SK-N-SH (cell line): ENCODE measurements around the gene ITM2C. TPM values are rescaled to one million over a fixed set of nuclear protein-coding genes. Genes with fewer than 3 reads are reported as not detected.

Experiments used
- CTCF ChIA-PET: fragments of 300-600, 350-600 bp; formaldehyde crosslinking; extraction: SDS; loops from one replicate; lab custom pipeline; 2021; lab: Yijun Ruan, JAX
- POLR2A ChIA-PET: fragments of 350-600 bp; sonication (Branson Sonifier 250); formaldehyde crosslinking; extraction: SDS; loops from one replicate; lab custom pipeline; 2020; ENCODE audit warnings: antibody characterized with exemption, inconsistent platforms; lab: Yijun Ruan, JAX
- DNase-seq: peaks from one replicate; pipeline ENCODE4 v3.0.0; 2012
- H2AFZ ChIP-seq: fragments of 200-600 bp; sonication (generic); 2 replicates; pipeline ENCODE4 v1.8.1; 2016; ENCODE audit warnings: antibody characterized with exemption, mild to moderate bottlenecking, low read depth
- H3F3A ChIP-seq: fragments of 200-600 bp; sonication (generic); replicated peaks from 2 replicates; pipeline ENCODE3; 2016; ENCODE audit warnings: antibody characterized with exemption, mild to moderate bottlenecking; ENCODE audit not compliant: insufficient read depth
- H3K27ac ChIP-seq, 2 experiments: fragments of 200-500 bp in 1 of 2; fragments of 200-600 bp in 1 of 2; sonication (Bioruptor generic) in 1 of 2; sonication (generic), shearing (Covaris generic) in 1 of 2; 2 replicates each; pipeline versions ENCODE4 v1.5.1 to v1.6.1; 2014 to 2016; ENCODE audit warnings: low read depth in 2 of 2, inconsistent platforms in 1 of 2, low read length in 1 of 2, mild to moderate bottlenecking in 1 of 2, mixed read lengths in 1 of 2
- H3K27me3 ChIP-seq: fragments of 200-600 bp; sonication (generic), shearing (Covaris generic); 2 replicates; pipeline ENCODE4 v1.6.1; 2016; ENCODE audit warnings: mixed run types; ENCODE audit not compliant: insufficient read depth
- H3K36me3 ChIP-seq, 2 experiments: fragments of 200-500 bp in 1 of 2; fragments of 200-600 bp in 1 of 2; sonication (Bioruptor generic) in 1 of 2; sonication (generic) in 1 of 2; replicated peaks in 1 of 2; 2 replicates each; pipeline versions ENCODE3 to v1.5.1; 2014 to 2016; ENCODE audit warnings: low read length in 1 of 2, mild to moderate bottlenecking in 1 of 2; ENCODE audit not compliant: insufficient read depth in 2 of 2, control insufficient read depth in 1 of 2
- H3K4me1 ChIP-seq, 2 experiments: fragments of 200-500 bp in 1 of 2; fragments of 200-600 bp in 1 of 2; sonication (Bioruptor generic) in 1 of 2; sonication (generic), shearing (Covaris generic) in 1 of 2; 2 replicates each; pipeline versions ENCODE4 v1.5.1 to v1.6.1; 2014 to 2016; ENCODE audit warnings: low read depth in 1 of 2, low read length in 1 of 2, mixed run types in 1 of 2; ENCODE audit not compliant: insufficient read depth in 2 of 2, control insufficient read depth in 1 of 2
- H3K4me2 ChIP-seq: fragments of 200-600 bp; sonication (generic), shearing (Covaris generic); 2 replicates; pipeline ENCODE4 v1.6.1; 2017; ENCODE audit warnings: mixed run types
- H3K4me3 ChIP-seq, 2 experiments: fragments of 200-500 bp in 1 of 2; fragments of 200-600 bp in 1 of 2; sonication (Bioruptor generic) in 1 of 2; sonication (generic), shearing (Covaris generic) in 1 of 2; 2 replicates each; pipeline versions ENCODE4 v1.5.1 to v1.8.1; 2014 to 2016; ENCODE audit warnings: low read depth in 2 of 2, inconsistent platforms in 1 of 2, low read length in 1 of 2, mild to moderate bottlenecking in 1 of 2, mixed read lengths in 1 of 2, moderate library complexity in 1 of 2
- H3K79me2 ChIP-seq: fragments of 200-600 bp; sonication (generic); 2 replicates; pipeline ENCODE4 v1.8.1; 2017; ENCODE audit warnings: mild to moderate bottlenecking; ENCODE audit not compliant: insufficient read depth
- H3K9ac ChIP-seq: fragments of 200-600 bp; sonication (generic); 2 replicates; pipeline ENCODE4 v1.6.1; 2017; ENCODE audit warnings: mixed run types
- H3K9me2 ChIP-seq: fragments of 200-600 bp; sonication (generic); 2 replicates; pipeline ENCODE4 v1.6.1; 2017; ENCODE audit warnings: mixed run types
- H3K9me3 ChIP-seq: fragments of 200-600 bp; sonication (generic); 2 replicates; pipeline ENCODE4 v1.6.1; 2017; ENCODE audit warnings: mixed run types, mild to moderate bottlenecking, moderate library complexity
- H4K20me1 ChIP-seq: fragments of 200-600 bp; sonication (generic); 2 replicates; pipeline ENCODE4 v1.6.1; 2017; ENCODE audit warnings: mild to moderate bottlenecking, mixed run types; ENCODE audit not compliant: insufficient read depth
- EP300 ChIP-seq, 2 experiments: IDR thresholded peaks; 2 replicates each; pipeline versions ENCODE4 v1.4.0 to v1.6.1; 2012; ENCODE audit warnings: borderline replicate concordance in 1 of 2, low read depth in 1 of 2, low read length in 1 of 2
- FOSL2 ChIP-seq: IDR thresholded peaks from 2 replicates; pipeline ENCODE4 v1.4.0; 2012; ENCODE audit warnings: low read depth, mild to moderate bottlenecking, moderate library complexity, borderline replicate concordance
- FOXJ3 ChIP-seq: sonication (generic); formaldehyde crosslinking; IDR thresholded peaks from 2 replicates; pipeline ENCODE4 v1.5.1; 2020; ENCODE audit warnings: mild to moderate bottlenecking, missing genetic modification reagents
- JUND ChIP-seq: IDR thresholded peaks from 2 replicates; pipeline ENCODE4 v1.4.0; 2012
- MEF2A ChIP-seq: IDR thresholded peaks from 2 replicates; pipeline ENCODE4 v1.4.0; 2012; ENCODE audit warnings: low read depth, borderline replicate concordance
- NFIC ChIP-seq: IDR thresholded peaks from 2 replicates; pipeline ENCODE4 v1.4.0; 2012; ENCODE audit warnings: borderline replicate concordance
- RCOR1 ChIP-seq: fragments of 150-350 bp; IDR thresholded peaks from 2 replicates; pipeline ENCODE4 v1.6.1; 2017; ENCODE audit warnings: antibody characterized with exemption, low read length
- SIN3A ChIP-seq: IDR thresholded peaks from 2 replicates; pipeline ENCODE4 v1.6.1; 2012; ENCODE audit warnings: low read depth, mild to moderate bottlenecking, low read length, moderate library complexity, borderline replicate concordance
- TCF12 ChIP-seq: IDR thresholded peaks from 2 replicates; pipeline ENCODE4 v1.4.0; 2012
- YY1 ChIP-seq: IDR thresholded peaks from 2 replicates; pipeline ENCODE4 v1.4.0; 2012; ENCODE audit warnings: low read depth, mild to moderate bottlenecking
- WGBS: methylation state at CpG from one replicate; pipeline ENCODE4 v1.1.6; 2017; ENCODE audit warnings: low lambda C conversion rate; 5-methylcytosine and 5-hydroxymethylcytosine counted together
- polyA plus RNA-seq, 3 experiments: library from polyadenylated mRNA; depleted of rRNA; stranded (reverse); fragments of >200 nt; gene quantifications; 2 replicates each; pipeline ENCODE4 v1.2.3, GENCODE V29; 2012
- TF ChIP-seq, protein P1 (sequence below): fragments of 200-600 bp; sonication (generic); IDR thresholded peaks from 2 replicates; pipeline ENCODE4 v1.6.1; 2017; ENCODE audit warnings: antibody characterized with exemption, mild to moderate bottlenecking, moderate library complexity
- TF ChIP-seq, protein P2 (sequence below): fragments of 150-350 bp; IDR thresholded peaks from 2 replicates; pipeline ENCODE4 v1.6.1; 2016; ENCODE audit warnings: mild to moderate bottlenecking, low read depth, low read length
- TF ChIP-seq, protein P3 (sequence below): IDR thresholded peaks from 2 replicates; pipeline ENCODE4; 2012
- TF ChIP-seq, protein P4 (sequence below): fragments of 150-350 bp; IDR thresholded peaks from 2 replicates; pipeline ENCODE4 v1.6.1; 2017; ENCODE audit warnings: antibody characterized with exemption, low read length, low read depth, borderline replicate concordance
- TF ChIP-seq, protein P5 (sequence below): IDR thresholded peaks from 2 replicates; pipeline ENCODE4 v1.4.0; 2012; ENCODE audit warnings: low read depth
- TF ChIP-seq, protein P6 (sequence below): IDR thresholded peaks from 2 replicates; pipeline ENCODE4 v1.6.1; 2012; ENCODE audit warnings: mild to moderate bottlenecking, low read depth, low read length, moderate library complexity

ITM2C gene
- polyA plus RNA-seq, 1 of the 3 experiments (the other 2 are of a cell fraction) = 288 TPM

DNA sequence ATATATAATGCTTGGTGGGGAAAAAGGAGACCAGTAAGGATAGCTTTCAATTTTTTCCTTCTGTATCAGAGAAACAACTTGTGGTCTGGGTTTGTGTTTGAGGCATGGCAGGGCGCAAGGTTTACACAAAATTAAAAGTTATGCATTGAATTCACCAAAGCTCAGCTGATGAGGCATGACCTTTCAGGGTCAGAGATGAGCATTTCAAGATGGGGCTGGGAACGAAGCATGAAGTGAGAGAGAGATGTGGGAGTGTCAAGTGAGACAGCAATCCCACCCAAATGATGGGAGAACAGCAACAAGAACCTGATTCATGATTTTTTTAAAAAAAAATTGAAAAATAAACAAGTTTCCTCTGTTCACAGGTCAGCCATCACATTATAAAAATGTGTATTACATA is 55.4 kb downstream of the ITM2C start:
- H3K9ac ChIP-seq = no peak overlapping the region
- no peaks in the 10 kb centered on the region for H3K4me1 ChIP-seq
- no peak for DNase-seq
- no peaks in the 10 kb centered on the region for H3K79me2 ChIP-seq
- H3K27me3 ChIP-seq = peaks cover 4% of the 10 kb centered on the region; the same call in 1 of the 2 replicates
- no peak overlapping the region for H3K4me2 ChIP-seq
- no peaks in the 10 kb centered on the region for H3K9me2 ChIP-seq
- H3K4me3 ChIP-seq = no peak overlapping the region
- no peak overlapping the region for H3K27ac ChIP-seq
- ChIA-PET POLR2A (no interaction called here), CTCF (interaction anchor here (0.6 to 1.6 kb wide), 3 partner anchors 67 to 97 kb away, joined by 3 to 6 read pairs (median 6); no protein-coding TSS in a partner anchor)
- WGBS = 43% methylated on average over 2 of the region's 2 CpGs
- no peaks in the 10 kb centered on the region for H3K9me3 ChIP-seq
- H3F3A ChIP-seq = no peaks in the 10 kb centered on the region
- H3K36me3 ChIP-seq = no peaks in the 10 kb centered on the region
- H2AFZ ChIP-seq = no peak overlapping the region
- TF ChIP-seq SIN3A = no peak
- no peak for TF ChIP-seq NFIC
- TF ChIP-seq, protein P1, sequence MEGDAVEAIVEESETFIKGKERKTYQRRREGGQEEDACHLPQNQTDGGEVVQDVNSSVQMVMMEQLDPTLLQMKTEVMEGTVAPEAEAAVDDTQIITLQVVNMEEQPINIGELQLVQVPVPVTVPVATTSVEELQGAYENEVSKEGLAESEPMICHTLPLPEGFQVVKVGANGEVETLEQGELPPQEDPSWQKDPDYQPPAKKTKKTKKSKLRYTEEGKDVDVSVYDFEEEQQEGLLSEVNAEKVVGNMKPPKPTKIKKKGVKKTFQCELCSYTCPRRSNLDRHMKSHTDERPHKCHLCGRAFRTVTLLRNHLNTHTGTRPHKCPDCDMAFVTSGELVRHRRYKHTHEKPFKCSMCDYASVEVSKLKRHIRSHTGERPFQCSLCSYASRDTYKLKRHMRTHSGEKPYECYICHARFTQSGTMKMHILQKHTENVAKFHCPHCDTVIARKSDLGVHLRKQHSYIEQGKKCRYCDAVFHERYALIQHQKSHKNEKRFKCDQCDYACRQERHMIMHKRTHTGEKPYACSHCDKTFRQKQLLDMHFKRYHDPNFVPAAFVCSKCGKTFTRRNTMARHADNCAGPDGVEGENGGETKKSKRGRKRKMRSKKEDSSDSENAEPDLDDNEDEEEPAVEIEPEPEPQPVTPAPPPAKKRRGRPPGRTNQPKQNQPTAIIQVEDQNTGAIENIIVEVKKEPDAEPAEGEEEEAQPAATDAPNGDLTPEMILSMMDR = no peak
- TF ChIP-seq FOXJ3 (CRISPR knock-in tag) = no peak
- TF ChIP-seq FOSL2 = no peak
- TF ChIP-seq, protein P2, sequence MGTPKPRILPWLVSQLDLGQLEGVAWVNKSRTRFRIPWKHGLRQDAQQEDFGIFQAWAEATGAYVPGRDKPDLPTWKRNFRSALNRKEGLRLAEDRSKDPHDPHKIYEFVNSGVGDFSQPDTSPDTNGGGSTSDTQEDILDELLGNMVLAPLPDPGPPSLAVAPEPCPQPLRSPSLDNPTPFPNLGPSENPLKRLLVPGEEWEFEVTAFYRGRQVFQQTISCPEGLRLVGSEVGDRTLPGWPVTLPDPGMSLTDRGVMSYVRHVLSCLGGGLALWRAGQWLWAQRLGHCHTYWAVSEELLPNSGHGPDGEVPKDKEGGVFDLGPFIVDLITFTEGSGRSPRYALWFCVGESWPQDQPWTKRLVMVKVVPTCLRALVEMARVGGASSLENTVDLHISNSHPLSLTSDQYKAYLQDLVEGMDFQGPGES = no peak
- TF ChIP-seq, protein P3, sequence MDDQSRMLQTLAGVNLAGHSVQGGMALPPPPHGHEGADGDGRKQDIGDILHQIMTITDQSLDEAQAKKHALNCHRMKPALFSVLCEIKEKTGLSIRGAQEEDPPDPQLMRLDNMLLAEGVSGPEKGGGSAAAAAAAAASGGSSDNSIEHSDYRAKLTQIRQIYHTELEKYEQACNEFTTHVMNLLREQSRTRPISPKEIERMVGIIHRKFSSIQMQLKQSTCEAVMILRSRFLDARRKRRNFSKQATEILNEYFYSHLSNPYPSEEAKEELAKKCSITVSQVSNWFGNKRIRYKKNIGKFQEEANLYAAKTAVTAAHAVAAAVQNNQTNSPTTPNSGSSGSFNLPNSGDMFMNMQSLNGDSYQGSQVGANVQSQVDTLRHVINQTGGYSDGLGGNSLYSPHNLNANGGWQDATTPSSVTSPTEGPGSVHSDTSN = no peak
- TF ChIP-seq TCF12 = no peak
- TF ChIP-seq, protein P4, sequence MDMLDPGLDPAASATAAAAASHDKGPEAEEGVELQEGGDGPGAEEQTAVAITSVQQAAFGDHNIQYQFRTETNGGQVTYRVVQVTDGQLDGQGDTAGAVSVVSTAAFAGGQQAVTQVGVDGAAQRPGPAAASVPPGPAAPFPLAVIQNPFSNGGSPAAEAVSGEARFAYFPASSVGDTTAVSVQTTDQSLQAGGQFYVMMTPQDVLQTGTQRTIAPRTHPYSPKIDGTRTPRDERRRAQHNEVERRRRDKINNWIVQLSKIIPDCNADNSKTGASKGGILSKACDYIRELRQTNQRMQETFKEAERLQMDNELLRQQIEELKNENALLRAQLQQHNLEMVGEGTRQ = no peak
- no peak for TF ChIP-seq YY1
- H4K20me1 ChIP-seq = no peaks in the 10 kb centered on the region

DNA sequence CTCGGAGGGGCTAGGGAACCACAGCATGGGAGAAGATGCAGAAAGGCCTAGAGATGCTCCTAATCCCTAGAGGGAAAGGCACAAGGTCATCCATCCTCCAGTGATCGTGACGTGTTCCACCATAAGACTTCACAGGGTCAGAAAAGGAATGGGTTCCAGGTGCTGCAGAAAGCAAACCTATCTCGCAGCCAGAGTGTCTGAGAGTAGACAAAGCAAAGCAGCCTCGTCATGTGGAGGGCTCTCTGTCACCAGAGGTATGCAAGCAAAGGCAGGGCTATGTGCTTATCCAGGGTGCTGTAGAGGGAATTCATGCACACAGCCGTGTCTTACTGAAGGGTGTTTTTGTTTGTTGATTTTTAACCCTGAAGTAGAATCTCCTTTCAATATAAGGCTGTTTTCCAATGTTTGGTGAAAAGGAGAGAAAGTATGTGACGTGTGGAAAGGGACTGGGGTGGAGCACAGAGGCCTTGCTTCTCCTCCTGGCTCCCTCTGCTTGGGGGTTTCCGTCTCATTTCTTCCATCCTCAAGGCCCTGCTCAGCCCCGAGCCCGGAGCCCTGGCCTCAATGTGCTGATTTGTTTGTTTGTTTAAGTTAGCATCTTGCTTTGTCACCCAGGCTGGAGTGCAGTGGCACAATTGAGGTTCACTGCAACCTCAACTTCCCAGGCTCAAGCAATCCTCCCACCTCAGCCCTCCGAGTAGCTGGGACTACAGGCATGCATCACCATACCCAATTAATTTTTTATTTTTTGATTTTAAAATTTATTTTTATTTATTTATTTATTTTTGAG is 57.3 kb downstream of the ITM2C start:
- no peaks in the 10 kb centered on the region for H3K9me3 ChIP-seq
- POLR2A ChIA-PET = interaction anchor here (0.6 kb wide), 1 partner anchor 28 kb away, joined by 3 read pairs; no protein-coding TSS in a partner anchor
- TF ChIP-seq RCOR1 (no peak), MEF2A (no peak), FOSL2 (no peak), EP300 (IDR thresholded peaks at IDR 0.05; ENCODE audit: borderline replicate concordance in 1 of 2, low read depth in 1 of 2, low read length in 1 of 2) (no peak), JUND (no peak)
- TF ChIP-seq, protein P5, sequence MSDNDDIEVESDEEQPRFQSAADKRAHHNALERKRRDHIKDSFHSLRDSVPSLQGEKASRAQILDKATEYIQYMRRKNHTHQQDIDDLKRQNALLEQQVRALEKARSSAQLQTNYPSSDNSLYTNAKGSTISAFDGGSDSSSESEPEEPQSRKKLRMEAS = no peak
- TF ChIP-seq, protein P6, sequence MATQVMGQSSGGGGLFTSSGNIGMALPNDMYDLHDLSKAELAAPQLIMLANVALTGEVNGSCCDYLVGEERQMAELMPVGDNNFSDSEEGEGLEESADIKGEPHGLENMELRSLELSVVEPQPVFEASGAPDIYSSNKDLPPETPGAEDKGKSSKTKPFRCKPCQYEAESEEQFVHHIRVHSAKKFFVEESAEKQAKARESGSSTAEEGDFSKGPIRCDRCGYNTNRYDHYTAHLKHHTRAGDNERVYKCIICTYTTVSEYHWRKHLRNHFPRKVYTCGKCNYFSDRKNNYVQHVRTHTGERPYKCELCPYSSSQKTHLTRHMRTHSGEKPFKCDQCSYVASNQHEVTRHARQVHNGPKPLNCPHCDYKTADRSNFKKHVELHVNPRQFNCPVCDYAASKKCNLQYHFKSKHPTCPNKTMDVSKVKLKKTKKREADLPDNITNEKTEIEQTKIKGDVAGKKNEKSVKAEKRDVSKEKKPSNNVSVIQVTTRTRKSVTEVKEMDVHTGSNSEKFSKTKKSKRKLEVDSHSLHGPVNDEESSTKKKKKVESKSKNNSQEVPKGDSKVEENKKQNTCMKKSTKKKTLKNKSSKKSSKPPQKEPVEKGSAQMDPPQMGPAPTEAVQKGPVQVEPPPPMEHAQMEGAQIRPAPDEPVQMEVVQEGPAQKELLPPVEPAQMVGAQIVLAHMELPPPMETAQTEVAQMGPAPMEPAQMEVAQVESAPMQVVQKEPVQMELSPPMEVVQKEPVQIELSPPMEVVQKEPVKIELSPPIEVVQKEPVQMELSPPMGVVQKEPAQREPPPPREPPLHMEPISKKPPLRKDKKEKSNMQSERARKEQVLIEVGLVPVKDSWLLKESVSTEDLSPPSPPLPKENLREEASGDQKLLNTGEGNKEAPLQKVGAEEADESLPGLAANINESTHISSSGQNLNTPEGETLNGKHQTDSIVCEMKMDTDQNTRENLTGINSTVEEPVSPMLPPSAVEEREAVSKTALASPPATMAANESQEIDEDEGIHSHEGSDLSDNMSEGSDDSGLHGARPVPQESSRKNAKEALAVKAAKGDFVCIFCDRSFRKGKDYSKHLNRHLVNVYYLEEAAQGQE = no peak

More for the DNA sequence above, 57.3 kb downstream of the ITM2C start:
- H3K36me3 ChIP-seq = no peaks in the 10 kb centered on the region
- no peak overlapping the region for H3K27ac ChIP-seq
- peaks cover 4% of the 10 kb centered on the region; the same call in 1 of the 2 replicates for H3K27me3 ChIP-seq
- no peaks in the 10 kb centered on the region for H4K20me1 ChIP-seq
- H3K4me3 ChIP-seq = no peak overlapping the region
- no peak for DNase-seq
- CTCF ChIA-PET = interaction anchor here (1.1 to 1.4 kb wide), 3 partner anchors 10 to 98 kb away, joined by 3 to 6 read pairs (median 3); no protein-coding TSS in a partner anchor
- H3K9ac ChIP-seq = no peak overlapping the region
- H3K4me1 ChIP-seq = no peaks in the 10 kb centered on the region
- no peak overlapping the region for H3K4me2 ChIP-seq
- H3K79me2 ChIP-seq = no peaks in the 10 kb centered on the region
- H3F3A ChIP-seq = no peaks in the 10 kb centered on the region
- no peak overlapping the region for H2AFZ ChIP-seq
- no peaks in the 10 kb centered on the region for H3K9me2 ChIP-seq
- WGBS = 53% methylated on average over 11 of the region's 11 CpGs
